Occipital lobe (tissue), 2 donors: ENCODE data around the gene GEN1. TPM values are rescaled to one million over a fixed set of nuclear protein-coding genes. Genes with fewer than 3 reads are reported as not detected.

ENCODE experiments used
- DNase-seq: peaks from one replicate; lab custom pipeline; 2025; lab: John Stamatoyannopoulos, UW
- total RNA-seq: library from RNA; depleted of rRNA; stranded (reverse); fragments of >200 nt; gene quantifications from one replicate; pipeline ENCODE4 v1.2.3, GENCODE V29; 2014

GEN1 gene
- total RNA-seq, 1 donor from 2014 or later: 11.7 TPM

DNA sequence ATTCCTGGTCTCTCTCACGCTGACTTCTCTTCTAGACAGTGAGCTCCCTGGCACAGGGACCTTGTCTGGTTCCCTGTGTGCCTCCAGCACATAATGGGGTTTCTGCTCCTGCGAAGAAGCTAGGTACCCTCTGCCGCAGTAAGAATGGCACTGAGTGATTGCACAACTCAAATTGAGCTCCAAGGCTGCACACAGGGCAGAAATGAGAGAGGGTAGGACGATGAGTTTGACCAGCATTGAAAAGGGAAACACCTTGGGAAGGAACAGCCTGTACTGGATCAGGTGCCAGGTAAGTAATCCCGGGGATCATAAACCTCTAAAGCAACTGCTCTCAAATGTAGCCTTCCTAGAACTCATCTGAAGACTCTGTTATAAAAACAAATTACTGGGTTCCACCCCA lies 41.4 kb downstream of the GEN1 start:
- DNase-seq: no peak

DNA sequence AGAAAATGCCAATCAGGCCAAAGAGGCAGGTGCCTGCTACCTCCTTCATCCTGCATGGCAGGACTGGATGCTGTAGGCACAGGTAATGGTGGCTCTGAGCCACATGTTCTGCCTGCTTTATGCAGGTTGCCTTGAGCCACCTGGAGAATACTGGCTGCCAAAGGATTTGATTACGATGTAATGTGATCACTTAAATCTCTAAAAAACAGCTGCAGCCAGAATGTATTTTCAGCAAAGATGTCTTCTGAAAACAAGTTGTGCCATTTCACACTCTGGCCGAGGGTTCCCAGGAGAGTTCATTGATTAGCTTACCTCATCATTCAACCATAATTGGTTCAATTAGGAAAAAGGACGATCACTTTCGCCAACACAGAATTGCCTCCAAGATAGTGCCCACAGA lies 44.4 kb downstream of the GEN1 start:
- no peak for DNase-seq

GRCh38 chr2:17799301-17800120 lies 45.6 kb downstream of the GEN1 start:
- no peak for DNase-seq

GRCh38 chr2:17800219-17800618 lies 46.3 kb downstream of the GEN1 start:
- DNase-seq: no peak

DNA sequence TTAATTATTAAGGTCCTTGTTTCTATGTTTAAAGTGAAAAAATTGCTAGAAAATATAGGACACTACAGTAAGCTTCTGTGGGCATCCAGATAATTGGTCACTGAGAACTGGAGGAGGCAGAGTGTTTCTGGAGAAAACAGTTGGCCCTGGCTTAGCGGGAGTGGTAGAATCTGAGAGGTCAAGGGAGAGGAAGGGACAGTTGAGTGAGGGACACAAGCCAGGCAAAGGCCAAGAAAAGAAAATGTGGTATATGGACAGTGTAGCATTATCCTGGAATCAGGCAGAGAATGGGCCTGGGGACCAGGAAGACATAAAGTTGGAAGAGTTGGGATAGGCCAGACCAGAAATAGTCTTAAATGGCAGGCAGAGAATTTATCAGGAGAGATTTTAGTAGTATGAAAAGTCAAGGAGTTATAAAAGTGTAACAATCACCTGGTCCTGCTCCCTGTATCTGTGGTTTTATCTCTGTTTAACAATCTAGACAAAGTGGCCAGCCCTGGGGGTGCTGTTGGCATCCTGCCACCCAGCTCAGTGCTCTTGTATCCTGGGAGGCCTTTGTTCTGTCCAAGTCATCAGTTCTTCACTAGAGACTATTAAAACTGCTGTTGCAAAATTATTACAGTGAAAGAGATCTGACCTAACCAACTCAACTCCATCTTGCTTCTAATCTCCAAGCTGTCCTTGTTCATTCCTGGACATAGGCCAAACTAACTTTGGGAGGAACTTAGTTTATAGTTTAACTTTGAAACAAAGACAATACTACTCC lies 46.9 kb downstream of the GEN1 start:
- DNase-seq: no peak

DNA sequence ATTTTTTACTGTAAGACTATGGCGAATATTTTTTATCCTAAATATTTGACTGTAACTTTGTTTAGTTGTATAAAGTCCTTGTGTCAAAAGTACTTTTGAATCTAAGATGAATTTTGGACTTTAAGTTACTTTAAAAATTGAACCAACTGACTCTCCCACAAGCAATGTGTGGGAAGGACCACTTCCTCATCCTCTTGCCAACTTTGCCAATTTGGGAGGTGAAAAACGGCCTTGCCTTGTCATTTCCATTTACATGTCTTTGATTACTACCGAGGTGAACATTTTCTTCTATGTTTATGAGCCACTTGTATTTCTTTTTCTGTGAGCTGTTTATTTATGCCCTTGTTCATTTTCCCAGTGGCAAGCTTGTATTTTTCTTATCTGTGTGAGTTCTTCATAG lies 49.6 kb downstream of the GEN1 start:
- DNase-seq: no peak

- no peak for DNase-seq
These were observed 50.4 kb downstream of the GEN1 start for GRCh38 chr2:17804358-17804757.

DNA sequence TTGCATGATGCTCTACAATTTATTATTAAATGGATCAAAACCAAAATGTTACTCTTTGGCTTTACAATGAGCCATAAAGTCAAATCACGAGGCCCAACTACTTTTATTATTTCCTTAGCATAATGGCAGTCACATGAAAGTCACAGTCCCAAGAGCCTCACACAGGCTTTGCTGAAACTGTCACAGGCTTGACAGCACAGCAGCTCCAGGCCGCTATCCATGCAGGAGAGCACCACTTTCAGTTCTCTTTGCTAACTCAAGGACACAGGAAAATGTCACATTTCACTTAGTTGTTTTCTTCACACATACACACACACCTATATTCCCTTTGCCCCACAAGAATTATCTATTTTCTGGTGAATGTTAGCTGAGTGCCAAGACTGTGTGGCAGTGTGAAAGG lies 51.2 kb downstream of the GEN1 start:
- no peak for DNase-seq

DNA sequence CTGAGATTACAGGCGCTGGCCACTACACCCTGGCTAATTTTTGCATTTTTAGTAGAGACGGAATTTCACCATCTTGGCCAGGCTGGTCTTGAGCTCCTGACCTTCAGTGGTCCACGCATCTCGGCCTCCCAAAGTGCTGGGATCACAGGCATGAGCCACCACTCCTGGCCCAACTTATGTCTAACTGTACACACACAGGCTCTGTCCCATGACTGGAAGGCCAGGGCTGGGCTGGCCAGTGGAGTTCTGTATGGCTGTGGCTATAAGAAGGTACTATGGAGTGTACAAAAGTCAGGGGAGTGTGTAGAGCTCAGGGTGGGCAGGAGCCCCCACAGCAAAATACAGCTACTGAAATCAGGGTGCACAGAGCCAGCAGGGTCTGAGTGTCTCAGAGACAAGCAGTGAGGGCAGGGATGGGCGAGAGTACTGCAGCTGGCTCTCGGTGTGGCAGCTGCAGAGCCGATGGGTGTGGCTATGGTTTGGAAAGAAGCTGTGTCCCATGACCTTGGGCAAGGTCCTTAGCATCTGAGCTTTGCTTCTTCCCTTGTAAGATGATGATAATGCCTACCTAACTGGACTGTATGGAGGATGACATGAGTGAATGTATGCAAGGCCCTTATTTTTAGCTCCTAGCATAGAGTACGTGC lies 51.9 kb downstream of the GEN1 start:
- DNase-seq: no peak

DNA sequence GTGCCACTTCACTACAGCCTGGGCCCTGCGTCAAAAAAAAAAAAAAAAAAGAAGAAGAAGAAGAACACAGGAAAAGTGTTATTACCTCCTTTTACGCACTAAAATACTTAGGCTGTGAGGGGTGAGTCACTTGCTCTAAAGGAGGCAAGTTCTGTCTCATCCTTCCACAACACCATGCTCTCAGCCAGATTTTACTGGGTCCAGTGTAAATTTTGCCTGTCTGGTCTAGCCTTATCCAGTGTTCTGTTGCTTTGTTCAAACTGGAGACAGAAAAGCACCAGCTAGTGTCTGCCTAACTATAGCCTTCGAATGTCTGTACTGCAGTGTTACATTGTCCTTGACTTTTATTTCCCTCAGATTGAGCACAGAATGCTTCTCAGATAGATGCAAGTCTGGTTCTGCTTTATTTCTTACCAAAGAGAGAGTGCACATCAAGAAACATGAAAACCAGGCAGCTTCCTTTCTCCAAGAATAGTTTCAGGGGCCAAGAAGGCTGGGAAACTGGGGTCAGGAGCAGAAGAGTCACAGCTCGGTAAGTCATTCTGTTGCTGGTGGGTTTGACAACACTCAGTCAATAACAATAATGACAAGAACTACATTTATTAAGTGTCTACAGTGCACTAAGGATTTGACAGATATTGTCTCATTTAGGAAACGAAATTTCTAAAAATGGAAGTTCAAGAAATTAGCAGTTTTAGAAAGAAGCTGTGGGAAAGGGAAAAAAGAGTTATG lies 59.2 kb downstream of the GEN1 start:
- DNase-seq: no peak

- DNase-seq: no peak
These were observed 60.0 kb downstream of the GEN1 start for GRCh38 chr2:17813742-17814473.

DNA sequence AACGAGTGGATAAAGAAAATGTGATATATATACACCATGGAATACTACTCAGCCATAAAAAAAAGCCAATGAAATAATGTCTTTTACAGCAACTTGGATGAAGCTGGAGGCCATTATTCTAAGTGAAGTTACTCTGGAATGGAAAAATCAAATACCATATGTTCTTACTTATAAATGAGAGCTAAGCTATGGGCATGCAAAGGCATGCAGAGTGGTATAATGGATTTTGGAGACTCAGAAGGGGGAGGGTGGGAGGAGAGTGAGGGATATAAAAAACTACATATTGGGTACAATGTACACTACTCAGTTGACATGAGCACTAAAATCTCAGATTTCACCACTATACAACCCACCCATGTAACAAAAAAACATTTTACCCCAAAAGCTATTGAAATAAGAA lies 60.7 kb downstream of the GEN1 start:
- no peak for DNase-seq

DNA sequence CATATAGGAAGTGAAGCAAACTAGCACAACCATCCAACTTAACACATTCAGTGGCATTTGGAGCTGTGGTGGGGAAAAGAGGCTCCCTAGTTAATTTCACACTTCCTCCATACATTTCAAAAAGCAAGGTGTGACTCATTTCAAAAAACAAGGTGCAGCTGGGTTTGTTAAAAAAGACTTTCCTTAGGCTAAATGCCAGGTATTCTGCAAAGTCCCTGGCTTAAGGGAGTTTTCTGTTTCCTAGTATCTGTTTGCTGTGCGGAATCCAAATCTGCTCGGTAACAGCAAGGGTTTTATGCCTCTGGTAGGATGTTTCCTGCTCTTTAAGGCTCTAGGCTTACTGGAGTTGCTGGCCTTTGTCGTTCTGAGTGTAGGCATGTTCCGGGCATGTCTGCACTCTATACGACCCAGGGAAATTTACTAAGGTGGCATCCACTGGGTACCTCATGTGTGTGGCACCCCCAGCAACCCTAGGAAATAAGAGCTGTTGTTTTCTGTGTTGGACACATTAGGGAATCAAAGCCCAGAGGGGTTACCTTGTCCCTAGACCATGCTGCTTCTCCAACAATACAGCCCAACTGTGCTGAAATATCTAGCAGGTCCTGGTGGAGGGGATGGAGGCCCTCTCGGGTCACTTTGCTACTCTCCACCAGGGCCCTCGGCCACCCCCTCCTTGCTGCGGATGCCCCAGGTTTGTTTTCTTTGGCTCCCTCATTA lies 61.7 kb downstream of the GEN1 start:
- no peak for DNase-seq

DNA sequence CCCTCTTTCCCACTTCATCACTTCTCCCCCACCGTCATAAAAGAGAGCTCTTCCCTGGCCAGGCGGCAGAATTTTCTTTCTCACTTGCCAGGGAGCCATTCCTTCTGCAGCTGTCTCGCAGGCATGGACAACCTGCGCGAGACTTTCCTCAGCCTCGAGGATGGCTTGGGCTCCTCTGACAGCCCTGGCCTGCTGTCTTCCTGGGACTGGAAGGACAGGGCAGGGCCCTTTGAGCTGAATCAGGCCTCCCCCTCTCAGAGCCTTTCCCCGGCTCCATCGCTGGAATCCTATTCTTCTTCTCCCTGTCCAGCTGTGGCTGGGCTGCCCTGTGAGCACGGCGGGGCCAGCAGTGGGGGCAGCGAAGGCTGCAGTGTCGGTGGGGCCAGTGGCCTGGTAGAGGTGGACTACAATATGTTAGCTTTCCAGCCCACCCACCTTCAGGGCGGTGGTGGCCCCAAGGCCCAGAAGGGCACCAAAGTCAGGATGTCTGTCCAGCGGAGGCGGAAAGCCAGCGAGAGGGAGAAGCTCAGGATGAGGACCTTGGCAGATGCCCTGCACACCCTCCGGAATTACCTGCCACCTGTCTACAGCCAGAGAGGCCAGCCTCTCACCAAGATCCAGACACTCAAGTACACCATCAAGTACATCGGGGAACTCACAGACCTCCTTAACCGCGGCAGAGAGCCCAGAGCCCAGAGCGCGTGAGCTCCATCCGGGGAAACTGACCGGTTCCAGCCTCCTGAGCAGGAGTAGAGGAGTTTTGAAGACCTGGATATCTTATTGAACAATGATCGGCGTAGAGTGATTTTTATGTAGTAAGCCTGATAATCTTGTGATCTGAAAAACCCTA lies 62.7 kb downstream of the GEN1 start, which contains the start of gene MSGN1:
Gene MSGN1, plus strand, starts transcription at position 65 of the 850 bp plus-strand sequence. Its CDS starts 59 bp downstream, at position 124.
- no peak for DNase-seq

- DNase-seq: no peak
These were observed 64.4 kb downstream of the GEN1 start for GRCh38 chr2:17818235-17818815.

- DNase-seq: no peak
These were observed 67.1 kb downstream of the GEN1 start for GRCh38 chr2:17821080-17821479.

- no peak for DNase-seq
These were observed 67.9 kb downstream of the GEN1 start for GRCh38 chr2:17821535-17822444.
